ENCODE results near the gene MLLT10. TPM values are rescaled to one million over a fixed set of nuclear protein-coding genes. Genes with fewer than 3 reads are reported as not detected.
"Not testable (repeated sequence)": the region's sequence is repeated elsewhere in the genome, so short reads cannot be mapped to it uniquely, and the experiment has no call there.

Gene MLLT10
- total RNA-seq, 1 experiment from 2014 or later: 58.4 TPM

- H3K27me3 ChIP-seq (replicated peaks; ENCODE audit: insufficient read depth, low read depth, low read length, poor library complexity): no peaks in the 10 kb centered on the region
- H3K27ac ChIP-seq (ENCODE audit: low read depth, low read length, poor library complexity, severe bottlenecking): peak overlapping the region; percentile 40
- TF ChIP-seq CTCF (conservative IDR thresholded peaks at IDR 0.05; ENCODE audit: low read depth, low read length): no peak
- TF ChIP-seq EZH2 (IDR thresholded peaks at IDR 0.05; ENCODE audit: borderline replicate concordance, low read depth, low read length, poor library complexity, severe bottlenecking): no peak
- ChIA-PET POLR2A (ENCODE audit: low non-redundant PET) (no interaction called here), CTCF (no interaction called here)
- no peak overlapping the region for H3K4me3 ChIP-seq (ENCODE audit: low read depth, low read length, poor library complexity, severe bottlenecking)
- H3K36me3 ChIP-seq (ENCODE audit: insufficient read depth, low read length, poor library complexity, severe bottlenecking): peaks cover 5% of the 10 kb centered on the region
- intact Hi-C loops (cut with micrococcal nuclease; ENCODE audit: unreplicated experiment): no loop called here
- peak; percentile 30 for DNase-seq (ENCODE audit: low spot score)
- BruUV-seq (replicated peaks): no TSS peak
- H3K9me3 ChIP-seq (ENCODE audit: low read depth, low read length, poor library complexity, severe bottlenecking): no peaks in the 10 kb centered on the region
- peaks cover 27% of the 10 kb centered on the region for H3K4me1 ChIP-seq (ENCODE audit: insufficient read depth, low read length, poor library complexity, severe bottlenecking)
These were observed 181.6 kb downstream of the MLLT10 start for GRCh38 chr10:21715531-21716195.

- H3K9me3 ChIP-seq (ENCODE audit: low read depth, low read length, poor library complexity, severe bottlenecking); H3K4me3 ChIP-seq (ENCODE audit: low read depth, low read length, poor library complexity, severe bottlenecking); CTCF ChIA-PET; H3K27ac ChIP-seq (ENCODE audit: low read depth, low read length, poor library complexity, severe bottlenecking); H3K36me3 ChIP-seq (ENCODE audit: insufficient read depth, low read length, poor library complexity, severe bottlenecking); POLR2A ChIA-PET (ENCODE audit: low non-redundant PET); BruUV-seq (replicated peaks); H3K27me3 ChIP-seq (replicated peaks; ENCODE audit: insufficient read depth, low read depth, low read length, poor library complexity); intact Hi-C loops (cut with micrococcal nuclease; ENCODE audit: unreplicated experiment); DNase-seq (ENCODE audit: low spot score): not testable (repeated sequence)
- peaks cover 38% of the 10 kb centered on the region for H3K4me1 ChIP-seq (ENCODE audit: insufficient read depth, low read length, poor library complexity, severe bottlenecking)
These were observed 183.5 kb downstream of the MLLT10 start for GRCh38 chr10:21717437-21718054.

- H3K27me3 ChIP-seq (replicated peaks; ENCODE audit: insufficient read depth, low read depth, low read length, poor library complexity): no peaks in the 10 kb centered on the region
- H3K36me3 ChIP-seq (ENCODE audit: insufficient read depth, low read length, poor library complexity, severe bottlenecking): peaks cover 5% of the 10 kb centered on the region
- peak overlapping the region; percentile 38 for H3K27ac ChIP-seq (ENCODE audit: low read depth, low read length, poor library complexity, severe bottlenecking)
- no peaks in the 10 kb centered on the region for H3K9me3 ChIP-seq (ENCODE audit: low read depth, low read length, poor library complexity, severe bottlenecking)
- CTCF ChIA-PET: no interaction called here
- POLR2A ChIA-PET (ENCODE audit: low non-redundant PET): no interaction called here
- H3K4me3 ChIP-seq (ENCODE audit: low read depth, low read length, poor library complexity, severe bottlenecking): no peak overlapping the region
- H3K4me1 ChIP-seq (ENCODE audit: insufficient read depth, low read length, poor library complexity, severe bottlenecking): peaks cover 55% of the 10 kb centered on the region
- BruUV-seq (replicated peaks): no TSS peak
- TF ChIP-seq EZH2 (IDR thresholded peaks at IDR 0.05; ENCODE audit: borderline replicate concordance, low read depth, low read length, poor library complexity, severe bottlenecking) (no peak), CTCF (conservative IDR thresholded peaks at IDR 0.05; ENCODE audit: low read depth, low read length) (no peak)
- no peak for DNase-seq (ENCODE audit: low spot score)
- intact Hi-C loops (cut with micrococcal nuclease; ENCODE audit: unreplicated experiment): no loop called here
These were observed 185.5 kb downstream of the MLLT10 start for GRCh38 chr10:21719502-21719901.

- TF ChIP-seq CTCF (conservative IDR thresholded peaks at IDR 0.05; ENCODE audit: low read depth, low read length) (no peak), EZH2 (IDR thresholded peaks at IDR 0.05; ENCODE audit: borderline replicate concordance, low read depth, low read length, poor library complexity, severe bottlenecking) (no peak)
- Histone ChIP-seq H3K4me1 (ENCODE audit: insufficient read depth, low read length, poor library complexity, severe bottlenecking) (peaks cover 61% of the 10 kb centered on the region), H3K36me3 (ENCODE audit: insufficient read depth, low read length, poor library complexity, severe bottlenecking) (peaks cover 3% of the 10 kb centered on the region), H3K4me3 (ENCODE audit: low read depth, low read length, poor library complexity, severe bottlenecking) (no peak overlapping the region), H3K27me3 (replicated peaks; ENCODE audit: insufficient read depth, low read depth, low read length, poor library complexity) (no peaks in the 10 kb centered on the region), H3K9me3 (ENCODE audit: low read depth, low read length, poor library complexity, severe bottlenecking) (no peaks in the 10 kb centered on the region), H3K27ac (ENCODE audit: low read depth, low read length, poor library complexity, severe bottlenecking) (peak overlapping the region; percentile 38)
- peak; percentile 33 for DNase-seq (ENCODE audit: low spot score)
- no TSS peak for BruUV-seq (replicated peaks)
- ChIA-PET CTCF (no interaction called here), POLR2A (ENCODE audit: low non-redundant PET) (no interaction called here)
- intact Hi-C loops (cut with micrococcal nuclease; ENCODE audit: unreplicated experiment): no loop called here
These were observed 186.1 kb downstream of the MLLT10 start for GRCh38 chr10:21720090-21720489.
